A549 (cell line): Measurements from ENCODE around the gene TRAPPC6A. TPM values are rescaled to one million over a fixed set of nuclear protein-coding genes. Genes with fewer than 3 reads are reported as not detected.

Source experiments
- ATAC-seq, 2 experiments: fragments of 200-7000 bp in 1 of 2; fragments of >200 bp in 1 of 2; cut with Nextera tagmentation in 1 of 2; cut with Tn5 transposase in 1 of 2; 3 replicates each; pipeline versions ENCODE4 v1.8.0 to v1.9.1; 2018 to 2020; ENCODE audit warnings: mild to moderate bottlenecking in 1 of 2, moderate library complexity in 1 of 2
- CTCF ChIA-PET: fragments of 300-600 bp; sonication (Branson Sonifier 250); formaldehyde crosslinking; extraction: SDS; loops from one replicate; lab custom pipeline; 2021; ENCODE audit warnings: antibody characterized with exemption, inconsistent platforms; lab: Yijun Ruan, JAX
- POLR2A ChIA-PET: fragments of 350-600 bp; formaldehyde crosslinking; extraction: SDS; loops from one replicate; lab custom pipeline; 2021; ENCODE audit warnings: antibody characterized with exemption, inconsistent platforms; lab: Yijun Ruan, JAX
- DNase-seq, 2 experiments: peaks; one replicate each; pipeline versions ENCODE4 v3.0.0 to v3.0.0-alpha.2; 2011 to 2016; ENCODE audit warnings: low read depth in 1 of 2, low spot score in 1 of 2
- FAIRE-seq: peaks from 2 replicates; lab custom pipeline; 2011; peaks lifted over from hg19 to GRCh38; lab: Jason Lieb, UNC
- H3K27ac ChIP-seq, 2 experiments: fragments of >200 bp; sonication (Bioruptor Twin); formaldehyde crosslinking; 3 replicates each; pipeline ENCODE4 v1.5.1; 2016 to 2017
- H3K4me1 ChIP-seq: fragments of >200 bp; sonication (Bioruptor Twin); formaldehyde crosslinking; 3 replicates; pipeline ENCODE4 v1.6.1; 2016
- H3K4me2 ChIP-seq: fragments of >200 bp; sonication (Bioruptor Twin); formaldehyde crosslinking; 3 replicates; pipeline ENCODE4 v1.6.1; 2016
- H3K4me3 ChIP-seq: fragments of >200 bp; sonication (Bioruptor Twin); formaldehyde crosslinking; 3 replicates; pipeline ENCODE4 v1.5.1; 2016
- H3K9me3 ChIP-seq: fragments of >200 bp; sonication (Bioruptor Twin); formaldehyde crosslinking; 3 replicates; pipeline ENCODE4 v1.6.1; 2016
- BHLHE40 ChIP-seq: IDR thresholded peaks from 2 replicates; pipeline ENCODE4 v1.6.1; 2012; ENCODE audit warnings: low read depth, low read length, inconsistent platforms
- CBX2 ChIP-seq: fragments of 200-600 bp; sonication (generic); IDR thresholded peaks from 2 replicates; pipeline ENCODE4 v1.6.1; 2016; ENCODE audit warnings: low read depth, mild to moderate bottlenecking, borderline replicate concordance
- CBX8 ChIP-seq: fragments of 200-600 bp; sonication (generic); IDR thresholded peaks from 2 replicates; pipeline ENCODE4 v1.6.1; 2016
- CEBPB ChIP-seq, 2 experiments: fragments of >200 bp in 1 of 2; sonication (Bioruptor Twin) in 1 of 2; formaldehyde crosslinking in 1 of 2; IDR thresholded peaks; 2 replicates each; pipeline ENCODE4 v1.6.1; 2012 to 2016
- CHD2 ChIP-seq: fragments of 150-350 bp; IDR thresholded peaks from 2 replicates; pipeline ENCODE4 v1.6.1; 2014; ENCODE audit warnings: low read length; ENCODE audit not compliant: partially characterized antibody
- EHF ChIP-seq: fragments of 250-450 bp; sonication (Bioruptor Pico); IDR thresholded peaks from 2 replicates; pipeline ENCODE4 v1.5.0; 2020; ENCODE audit warnings: mild to moderate bottlenecking
- ELK1 ChIP-seq: fragments of 150-350 bp; IDR thresholded peaks from 2 replicates; pipeline ENCODE4 v1.6.1; 2014; ENCODE audit warnings: low read depth, mild to moderate bottlenecking, low read length
- FOSL2 ChIP-seq, 2 experiments: fragments of 450-650 bp in 1 of 2; fragments of >200 bp in 1 of 2; sonication (Bioruptor Twin) in 1 of 2; formaldehyde crosslinking; IDR thresholded peaks; 2 replicates each; pipeline versions ENCODE4 v1.5.0 to v1.6.1; 2016 to 2020; ENCODE audit warnings: mild to moderate bottlenecking in 1 of 2, moderate library complexity in 1 of 2
- GATA3 ChIP-seq: IDR thresholded peaks from 2 replicates; pipeline ENCODE4 v1.6.1; 2012; ENCODE audit warnings: borderline replicate concordance
- HDAC2 ChIP-seq: fragments of 200-600 bp; sonication (generic); IDR thresholded peaks from 2 replicates; pipeline ENCODE4 v1.6.1; 2016
- HES2 ChIP-seq: fragments of >200 bp; sonication (Bioruptor Twin); formaldehyde crosslinking; IDR thresholded peaks from 2 replicates; pipeline ENCODE4 v1.6.1; 2016
- HEYL ChIP-seq: fragments of 250-450 bp; sonication (Bioruptor Pico); IDR thresholded peaks from 2 replicates; pipeline ENCODE4 v1.8.0; 2021; ENCODE audit warnings: mild to moderate bottlenecking, moderate library complexity
- HMGXB4 ChIP-seq: fragments of 250-450 bp; sonication (Bioruptor Pico); IDR thresholded peaks from 2 replicates; pipeline ENCODE4 v1.5.0; 2021; ENCODE audit warnings: mild to moderate bottlenecking, moderate library complexity, borderline replicate concordance
- HOXA7 ChIP-seq: fragments of 250-450 bp; sonication (Bioruptor Pico); IDR thresholded peaks from 2 replicates; pipeline ENCODE4 v1.5.0; 2020; ENCODE audit warnings: mild to moderate bottlenecking, moderate library complexity
- HOXB13 ChIP-seq: fragments of 250-450 bp; sonication (Bioruptor Pico); IDR thresholded peaks from 2 replicates; pipeline ENCODE4 v1.5.0; 2020; ENCODE audit warnings: low read depth, mild to moderate bottlenecking, moderate library complexity
- HOXB5 ChIP-seq: fragments of 250-450 bp; sonication (Bioruptor Pico); IDR thresholded peaks from 2 replicates; pipeline ENCODE4 v1.5.0; 2020; ENCODE audit warnings: mild to moderate bottlenecking, moderate library complexity
- JUN ChIP-seq, 2 experiments: fragments of >200 bp; sonication (Bioruptor Twin); formaldehyde crosslinking; IDR thresholded peaks; 2 replicates in 1 of 2; 3 replicates in 1 of 2; pipeline ENCODE4 v1.6.1; 2016 to 2017
- JUNB ChIP-seq: fragments of >200 bp; sonication (Bioruptor Twin); formaldehyde crosslinking; IDR thresholded peaks from 2 replicates; pipeline ENCODE4 v1.6.1; 2016
- KDM1A ChIP-seq: fragments of 200-600 bp; sonication (generic); IDR thresholded peaks from 2 replicates; pipeline ENCODE4 v1.6.1; 2016; ENCODE audit warnings: low read depth, mild to moderate bottlenecking
- KDM5A ChIP-seq: fragments of 200-600 bp; sonication (generic); IDR thresholded peaks from 2 replicates; pipeline ENCODE4 v1.6.1; 2016; ENCODE audit warnings: antibody characterized with exemption, mild to moderate bottlenecking
- MAFK ChIP-seq: fragments of 450-650 bp; IDR thresholded peaks from 2 replicates; pipeline ENCODE4 v1.6.1; 2014; ENCODE audit not compliant: partially characterized antibody
- MAZ ChIP-seq: fragments of 150-350 bp; IDR thresholded peaks from 2 replicates; pipeline ENCODE4 v1.6.1; 2014; ENCODE audit warnings: antibody characterized with exemption, low read depth, low read length, borderline replicate concordance
- NFE2L2 ChIP-seq: fragments of 150-350 bp; conservative IDR thresholded peaks from 2 replicates; pipeline ENCODE4 v1.6.1; 2014; ENCODE audit warnings: low read length
- NR3C1 ChIP-seq: fragments of >200 bp; sonication (Bioruptor Twin); formaldehyde crosslinking; IDR thresholded peaks from 3 replicates; pipeline ENCODE4 v1.6.1; 2017
- PBX3 ChIP-seq: IDR thresholded peaks from 2 replicates; pipeline ENCODE4 v1.6.1; 2012
- PHF8 ChIP-seq: fragments of 200-600 bp; sonication (generic); IDR thresholded peaks from 2 replicates; pipeline ENCODE4 v1.6.1; 2016; ENCODE audit warnings: low read depth, mild to moderate bottlenecking, antibody characterized with exemption, moderate library complexity, borderline replicate concordance
- POLR2A ChIP-seq: IDR thresholded peaks from 2 replicates; pipeline ENCODE4 v1.6.1; 2012; ENCODE audit warnings: mild to moderate bottlenecking, low read length
- POLR2AphosphoS2 ChIP-seq: conservative IDR thresholded peaks from 2 replicates; pipeline ENCODE4 v1.6.1; 2012; ENCODE audit warnings: low read length, improper control_type of control experiment, inconsistent platforms
- RAD21 ChIP-seq, 2 experiments: fragments of >200 bp in 1 of 2; sonication (Bioruptor Twin) in 1 of 2; formaldehyde crosslinking in 1 of 2; IDR thresholded peaks in 1 of 2; conservative IDR thresholded peaks in 1 of 2; 2 replicates in 1 of 2; 3 replicates in 1 of 2; pipeline ENCODE4 v1.6.1; 2012 to 2018; ENCODE audit warnings: inconsistent platforms in 1 of 2
- RARB ChIP-seq: fragments of 250-450 bp; sonication (Bioruptor Pico); IDR thresholded peaks from 2 replicates; pipeline ENCODE4 v1.8.0; 2021; ENCODE audit warnings: mild to moderate bottlenecking, moderate library complexity
- RCOR1 ChIP-seq: fragments of 150-350 bp; IDR thresholded peaks from 2 replicates; pipeline ENCODE4 v1.6.1; 2014; ENCODE audit warnings: antibody characterized with exemption, low read length, low read depth
- RFX5 ChIP-seq: fragments of 450-650 bp; IDR thresholded peaks from 2 replicates; pipeline ENCODE4 v1.7.1; 2014; ENCODE audit warnings: antibody characterized with exemption, mild to moderate bottlenecking, moderate library complexity
- RNF2 ChIP-seq: fragments of 200-600 bp; sonication (generic); IDR thresholded peaks from 2 replicates; pipeline ENCODE4 v1.6.1; 2016; ENCODE audit warnings: low read depth, mild to moderate bottlenecking, antibody characterized with exemption, moderate library complexity, borderline replicate concordance
- TFCP2L1 ChIP-seq: fragments of 250-450 bp; sonication (Bioruptor Pico); IDR thresholded peaks from 2 replicates; pipeline ENCODE4 v1.5.0; 2021; ENCODE audit warnings: mild to moderate bottlenecking
- TP53 ChIP-seq: fragments of 250-450 bp; sonication (Bioruptor Pico); IDR thresholded peaks from 2 replicates; pipeline ENCODE4 v1.5.0; 2021; ENCODE audit warnings: mild to moderate bottlenecking, moderate library complexity
- USF2 ChIP-seq: fragments of 450-650 bp; IDR thresholded peaks from 2 replicates; pipeline ENCODE4 v1.6.1; 2014; ENCODE audit warnings: antibody characterized with exemption
- ZFP36 ChIP-seq: fragments of 450-650 bp; IDR thresholded peaks from 2 replicates; pipeline ENCODE4 v1.6.1; 2014; ENCODE audit warnings: borderline replicate concordance; ENCODE audit not compliant: partially characterized antibody
- ZNF302 ChIP-seq: fragments of 250-450 bp; sonication (Bioruptor Pico); IDR thresholded peaks from 2 replicates; pipeline ENCODE4 v1.9.0; 2021; ENCODE audit warnings: inconsistent platforms, mild to moderate bottlenecking, moderate library complexity
- ZSCAN20 ChIP-seq: fragments of 250-450 bp; sonication (Bioruptor Pico); IDR thresholded peaks from 2 replicates; pipeline ENCODE4 v1.8.0; 2022; ENCODE audit warnings: mild to moderate bottlenecking, moderate library complexity
- WGBS: methylation state at CpG from one replicate; pipeline ENCODE4 v1.1.6; 2017; ENCODE audit errors: missing lambda C conversion rate; 5-methylcytosine and 5-hydroxymethylcytosine counted together
- polyA minus RNA-seq: library from RNA; depleted of rRNA, polyadenylated mRNA; stranded (reverse); fragments of >200 nt; gene quantifications from 2 replicates; pipeline ENCODE4 v1.2.3, GENCODE V29; 2011; rRNA and poly(A)+ RNA removed
- polyA plus RNA-seq, 4 experiments: library from polyadenylated mRNA; depleted of rRNA in 3 of 4; stranded (reverse); fragments of >200 nt; fragmentation: RNase III in 1 of 4; extraction: RNeasy Plus Mini Kit Qiagen cat#74134 plus additional on column Dnase treatment in 1 of 4; gene quantifications; 2 replicates in 3 of 4; 3 replicates in 1 of 4; pipeline ENCODE4 v1.2.3, GENCODE V29; 2011 to 2017

The TRAPPC6A gene
- polyA plus RNA-seq (2011; rRNA removed) (29.8 and 30.2 TPM in 2 replicates), polyA plus RNA-seq (2017; fragmentation: RNase III; extraction: RNeasy Plus Mini Kit Qiagen cat#74134 plus additional on column Dnase treatment) (23.7 to 30.5 TPM (median 28.5 TPM) in 3 replicates), polyA minus RNA-seq (9.0 and 12.0 TPM in 2 replicates)
- 52.5 and 63.1 TPM in 2 replicates for polyA plus RNA-seq (2012; cell fraction: cytosol; rRNA removed)
- 41.4 and 46.2 TPM in 2 replicates for polyA plus RNA-seq (2012; cell fraction: nucleus; rRNA removed)

GRCh38 chr19:45177817-45178261 lies at the start of gene TRAPPC6A:
Gene TRAPPC6A (minus strand): TSS chr19:45178237. CDS start chr19:45178218, 19 bp downstream.
- DNase-seq (peak; percentile 64 to 74), FAIRE-seq (no peak), ATAC-seq (peak; percentile 21 to 33)
- Histone ChIP-seq H3K9me3 (no peaks in the 10 kb centered on the region), H3K4me3 (peak within 1 kb of the TSS; percentile 71), H3K27ac (peak within 1 kb of the TSS; percentile 76 to 85), H3K4me1 (peaks cover 11% of the 10 kb centered on the region; the same call in 2 of the 3 replicates), H3K4me2 (peak within 1 kb of the TSS; percentile 92)
- CTCF ChIA-PET, result interaction anchor here (0.6 to 2.5 kb wide), 15 partner anchors 10 to 261 kb away, joined by 3 to 18 read pairs (median 4); partner anchors contain the start of genes NKPD1 and PPP1R13L
- WGBS, result under 1% methylated on average over 24 of the region's 36 CpGs
- POLR2A ChIA-PET, result interaction anchor here (0.6 to 3.3 kb wide), 14 partner anchors 9 to 515 kb away, joined by 3 to 23 read pairs (median 3); partner anchors contain the start of genes GEMIN7 and PPP1R37
- TF ChIP-seq ELK1 (no peak), CEBPB (IDR thresholded peaks at IDR 0.05) (no peak), PBX3 (no peak), HDAC2 (no peak), MAZ (no peak), PHF8 (peak; percentile 91), KDM5A (peak; percentile 64; the same call in 1 of the 2 replicates), RCOR1 (no peak), USF2 (no peak), HES2 (no peak), RARB (CRISPR knock-in tag) (no peak), BHLHE40 (no peak), NFE2L2 (no peak), HEYL (CRISPR knock-in tag) (no peak), NR3C1 (no peak), RAD21 (conservative IDR thresholded peaks at IDR 0.05 in 1 of 2, IDR thresholded peaks at IDR 0.05 in 1 of 2) (no peak), ZFP36 (no peak), ZNF302 (CRISPR knock-in tag) (no peak), POLR2AphosphoS2 (no peak), TFCP2L1 (CRISPR knock-in tag) (no peak), CBX2 (no peak), POLR2A (peak; percentile 52), HOXB5 (CRISPR knock-in tag) (no peak), HMGXB4 (no peak), CBX8 (no peak), CHD2 (no peak), RNF2 (no peak), ZSCAN20 (CRISPR knock-in tag) (no peak), TP53 (CRISPR knock-in tag) (peak; percentile 40; the same call in 1 of the 2 replicates), GATA3 (no peak), HOXA7 (CRISPR knock-in tag) (no peak), FOSL2 (IDR thresholded peaks at IDR 0.05) (no peak), FOSL2 (CRISPR knock-in tag; IDR thresholded peaks at IDR 0.05) (peak; percentile 47; the same call in 1 of the 2 replicates), RFX5 (no peak), MAFK (no peak), JUN (IDR thresholded peaks at IDR 0.05) (no peak), HOXB13 (no peak), EHF (no peak), KDM1A (no peak), JUNB (no peak)
